K562 (cell line): ENCODE results near the gene UBN2. TPM values are rescaled to one million over a fixed set of nuclear protein-coding genes. Genes with fewer than 3 reads are reported as not detected.

Experiments used
- ARID4B ChIP-seq: sonication (generic); formaldehyde crosslinking; IDR thresholded peaks from 2 replicates; pipeline ENCODE4 v1.8.0; 2022; ENCODE audit warnings: mild to moderate bottlenecking, missing genetic modification reagents
- E2F6 ChIP-seq, 2 experiments: IDR thresholded peaks; 2 replicates each; pipeline ENCODE4 v1.6.1; 2011; ENCODE audit warnings: borderline replicate concordance in 1 of 2, control low read depth in 1 of 2, low read depth in 1 of 2, low read length in 1 of 2, mild to moderate bottlenecking in 1 of 2, mixed read lengths in 1 of 2, moderate library complexity in 1 of 2; ENCODE audit not compliant: insufficient read depth in 1 of 2, insufficient read length in 1 of 2, poor library complexity in 1 of 2, severe bottlenecking in 1 of 2; ENCODE audit errors: extremely low read depth in 1 of 2
- GTF2E2 ChIP-seq: fragments of 200-800 bp; sonication (Bioruptor generic); IDR thresholded peaks from 2 replicates; pipeline ENCODE4 v1.6.1; 2016; ENCODE audit warnings: missing genetic modification characterization, missing compliant biosample characterization
- GTF3C2 ChIP-seq: IDR thresholded peaks from 3 replicates; pipeline ENCODE4 v1.6.1; 2011; ENCODE audit warnings: borderline replicate concordance, mild to moderate bottlenecking, moderate library complexity; ENCODE audit not compliant: insufficient read length; ENCODE audit errors: extremely low read depth
- HMGN3 ChIP-seq: IDR thresholded peaks from 2 replicates; pipeline ENCODE4 v1.6.1; 2011; ENCODE audit warnings: borderline replicate concordance, low read depth, mild to moderate bottlenecking, mixed read lengths, low read length; ENCODE audit not compliant: insufficient read length; ENCODE audit errors: extremely low read depth
- NFE2L1 ChIP-seq: fragments of 450-650 bp; IDR thresholded peaks from 2 replicates; pipeline ENCODE4 v1.6.1; 2016; ENCODE audit warnings: missing genetic modification characterization, low read depth, mild to moderate bottlenecking, missing compliant biosample characterization, moderate library complexity, borderline replicate concordance
- PHB2 ChIP-seq: fragments of 450-650 bp; IDR thresholded peaks from 2 replicates; pipeline ENCODE4 v1.6.1; 2017; ENCODE audit warnings: low read depth
- PML ChIP-seq: IDR thresholded peaks from 2 replicates; pipeline ENCODE4 v1.6.1; 2012; ENCODE audit warnings: low read length, inconsistent platforms
- ZNF232 ChIP-seq: sonication (generic); formaldehyde crosslinking; IDR thresholded peaks from 2 replicates; pipeline ENCODE4 v1.8.0; 2022; ENCODE audit warnings: mild to moderate bottlenecking, missing genetic modification reagents
- ZNF445 ChIP-seq: fragments of 250-450 bp; sonication (Bioruptor Pico); IDR thresholded peaks from 2 replicates; pipeline ENCODE4 v1.4.0; 2020; ENCODE audit warnings: low read depth, mild to moderate bottlenecking, moderate library complexity
- ZNF609 ChIP-seq: sonication (generic); formaldehyde crosslinking; IDR thresholded peaks from 2 replicates; pipeline ENCODE4 v1.8.1; 2023; ENCODE audit warnings: missing genetic modification reagents, mild to moderate bottlenecking, borderline replicate concordance
- ZNF77 ChIP-seq: fragments of 250-450 bp; sonication (Bioruptor Pico); IDR thresholded peaks from 2 replicates; pipeline ENCODE4 v1.5.0; 2020
- polyA plus RNA-seq, 8 experiments: library from polyadenylated mRNA; depleted of rRNA in 4 of 8; stranded (reverse) in 5 of 8; unstranded in 3 of 8; fragments of >200 nt; fragmentation: Nextera tagmentation in 2 of 8; fragmentation: Illumina TruSeq in 1 of 8; extraction: Ambion mirVana in 2 of 8; extraction: Trizol in 1 of 8; gene quantifications; 2 replicates each; pipeline versions ENCODE4 v1.2.1 to v1.2.3, GENCODE V29; 2011 to 2014; ENCODE audit warnings: inconsistent platforms in 1 of 8, missing spikeins in 1 of 8
- total RNA-seq, 7 experiments: library from RNA; depleted of rRNA in 6 of 7; stranded (reverse); fragments of >200 nt in 6 of 7; fragmentation: Illumina TruSeq in 2 of 7; extraction: Trizol in 2 of 7; gene quantifications; 2 replicates each; pipeline versions ENCODE4 v1.2.1 to v1.2.3, GENCODE V29; 2011 to 2021; ENCODE audit warnings: low replicate concordance in 1 of 7

The UBN2 gene
- total and polyA plus RNA-seq, 9 of the 15 experiments (the other 6 are each of a cell fraction or from before 2014, with no cell fraction given): 1.2 to 19.5 (median 9.9) TPM

- TF ChIP-seq E2F6 (IDR thresholded peaks at IDR 0.05; ENCODE audit: borderline replicate concordance in 1 of 2, extremely low read depth in 1 of 2, insufficient read depth in 1 of 2, insufficient read length in 1 of 2, low read depth in 1 of 2, low read length in 1 of 2, poor library complexity in 1 of 2, severe bottlenecking in 1 of 2) (peak in 1 of 2 experiments; percentile 37), ARID4B (CRISPR knock-in tag) (peak; percentile 90), ZNF77 (no peak), NFE2L1 (tag) (no peak), PML (peak; percentile 94), ZNF232 (CRISPR knock-in tag) (peak; percentile 85; the same call in 1 of the 2 replicates), GTF3C2 (peak; percentile 31), ZNF609 (CRISPR knock-in tag) (peak; percentile 47), GTF2E2 (tag) (peak; percentile 91), HMGN3 (peak; percentile 84), ZNF445 (CRISPR knock-in tag) (peak; percentile 7; the same call in 1 of the 2 replicates), PHB2 (peak; percentile 29; the same call in 1 of the 2 replicates)
Observed at GRCh38 chr7:139341058-139341775, 110.2 kb downstream of the UBN2 start, which contains the start of gene FMC1 (continued).
